ENCODE data around the gene ANKRD6. TPM values are rescaled to one million over a fixed set of nuclear protein-coding genes. Genes with fewer than 3 reads are reported as not detected.
"Not testable (repeated sequence)": the region's sequence is repeated elsewhere in the genome, so short reads cannot be mapped to it uniquely, and the experiment has no call there.

Gene ANKRD6
- total RNA-seq, 6 donors from 2014 or later: 14.5 to 60.8 (median 30.7) TPM

GRCh38 chr6:89630488-89630887 is 197.5 kb downstream of the ANKRD6 start:
- WGBS, 2 donors: 83 to 93% methylated on average over 7 to 9 of the region's 9 CpGs
- DNase-seq: peak in 1 of 2 donors; percentile 47
- ATAC-seq (ENCODE audit: low FRiP score in 2 of 2): no peak

GRCh38 chr6:89636412-89636811 is 203.5 kb downstream of the ANKRD6 start:
- H3K4me3 ChIP-seq; DNase-seq; H3K9me3 ChIP-seq; H3K36me3 ChIP-seq; H3K27ac ChIP-seq; H3K27me3 ChIP-seq; ATAC-seq (ENCODE audit: low FRiP score in 2 of 2): not testable (repeated sequence)
- H3K4me1 ChIP-seq: peaks cover 8 to 19% (median 15%) of the 10 kb centered on the region in 4 donors
- WGBS, 2 donors: 95 to 96% methylated on average over 3 of the region's 3 CpGs

More at GRCh38 chr6:89630488-89630887, 197.5 kb downstream of the ANKRD6 start:
- TF ChIP-seq EP300 (IDR thresholded peaks at IDR 0.05) (no peak), CTCF (IDR thresholded peaks at IDR 0.05) (no peak), POLR2A (IDR thresholded peaks at IDR 0.05) (no peak), POLR2AphosphoS5 (IDR thresholded peaks at IDR 0.05) (no peak)
- no peak overlapping the region for H3K27ac ChIP-seq
- H3K9me3 ChIP-seq: no peaks in the 10 kb centered on the region
- no peak overlapping the region for H3K4me3 ChIP-seq
- H3K27me3 ChIP-seq: no peaks in the 10 kb centered on the region
- H3K4me1 ChIP-seq: no peaks in the 10 kb centered on the region
- H3K36me3 ChIP-seq: peaks cover 0 to 29% (median 16%) of the 10 kb centered on the region in 4 donors

GRCh38 chr6:89637960-89638319 is 205.0 kb downstream of the ANKRD6 start:
- no peak for TF ChIP-seq CTCF (IDR thresholded peaks at IDR 0.05)
- peak overlapping the region; percentile 83 to 96 (median 90) for H3K27ac ChIP-seq
- WGBS, 2 donors: 17% methylated on average over 7 of the region's 7 CpGs
- peak in 1 of 2 donors; percentile 14 for ATAC-seq (ENCODE audit: low FRiP score in 2 of 2)
- H3K9me3 ChIP-seq: no peaks in the 10 kb centered on the region
- peak overlapping the region; percentile 49 to 69 (median 65) for H3K4me3 ChIP-seq
- H3K36me3 ChIP-seq: peaks cover 0 to 12% (median 2%) of the 10 kb centered on the region in 4 donors
- peaks cover 9 to 19% (median 15%) of the 10 kb centered on the region in 4 donors for H3K4me1 ChIP-seq
- DNase-seq: no peak
- no peaks in the 10 kb centered on the region for H3K27me3 ChIP-seq

GRCh38 chr6:89638320-89639195 is 205.6 kb downstream of the ANKRD6 start, which contains the start of gene LYRM2:
Gene LYRM2 (minus strand): TSS chr6:89638747. CDS start chr6:89638716, 31 bp downstream.
- TF ChIP-seq CTCF (IDR thresholded peaks at IDR 0.05): peak in 3 of 6 experiments; percentile 35 to 52 (median 41)
- TF ChIP-seq EP300 (IDR thresholded peaks at IDR 0.05): no peak
- TF ChIP-seq POLR2AphosphoS5 (IDR thresholded peaks at IDR 0.05): peak; percentile 96 to 97
- peak in 3 of 4 donors; percentile 79 to 96 (median 95) for TF ChIP-seq POLR2A (IDR thresholded peaks at IDR 0.05)
- H3K4me1 ChIP-seq: peaks cover 12 to 19% (median 16%) of the 10 kb centered on the region in 4 donors
- 5% methylated on average over 31 to 41 of the region's 58 CpGs for WGBS, 2 donors
- H3K27me3 ChIP-seq: no peaks in the 10 kb centered on the region
- H3K27ac ChIP-seq: peak within 1 kb of the TSS; percentile 83 to 96 (median 90)
- ATAC-seq (ENCODE audit: low FRiP score in 2 of 2) (peak; percentile 99 to 100), DNase-seq (peak; percentile 95 to 97)
- H3K36me3 ChIP-seq: peaks cover 0 to 18% (median 4%) of the 10 kb centered on the region in 4 donors
- peak within 1 kb of the TSS; percentile 49 to 69 (median 65) for H3K4me3 ChIP-seq
- no peaks in the 10 kb centered on the region for H3K9me3 ChIP-seq

GRCh38 chr6:89640804-89641203 is 207.9 kb downstream of the ANKRD6 start:
- DNase-seq (no peak), ATAC-seq (ENCODE audit: low FRiP score in 2 of 2) (no peak)
- H3K27ac ChIP-seq: no peak overlapping the region
- WGBS, 2 donors: 87 to 96% methylated on average over 4 of the region's 4 CpGs
- peaks cover 12 to 19% (median 16%) of the 10 kb centered on the region in 4 donors for H3K4me1 ChIP-seq
- no peaks in the 10 kb centered on the region for H3K9me3 ChIP-seq
- H3K36me3 ChIP-seq: peaks cover 0 to 31% (median 3%) of the 10 kb centered on the region in 4 donors
- TF ChIP-seq CTCF (IDR thresholded peaks at IDR 0.05) (no peak), POLR2AphosphoS5 (IDR thresholded peaks at IDR 0.05) (no peak), POLR2A (IDR thresholded peaks at IDR 0.05) (no peak), EP300 (IDR thresholded peaks at IDR 0.05) (no peak)
- H3K27me3 ChIP-seq: no peaks in the 10 kb centered on the region
- no peak overlapping the region for H3K4me3 ChIP-seq

GRCh38 chr6:89641581-89641980 is 208.6 kb downstream of the ANKRD6 start:
- not testable (repeated sequence) for H3K27ac ChIP-seq; H3K27me3 ChIP-seq; H3K4me3 ChIP-seq; DNase-seq; H3K9me3 ChIP-seq; ATAC-seq (ENCODE audit: low FRiP score in 2 of 2)
- H3K4me1 ChIP-seq: peaks cover 12 to 19% (median 16%) of the 10 kb centered on the region in 4 donors
- H3K36me3 ChIP-seq: peaks cover 0 to 34% (median 7%) of the 10 kb centered on the region in 4 donors
- 99 to 100% methylated on average over 3 of the region's 3 CpGs for WGBS, 2 donors
